Liver (tissue), 9 donors: Measurements from ENCODE around the gene CACNA1I. TPM values are rescaled to one million over a fixed set of nuclear protein-coding genes. Genes with fewer than 3 reads are reported as not detected.

Experiments used
- DNase-seq: peaks from one replicate; pipeline ENCODE4 v3.0.0-alpha.2; 2017; ENCODE audit warnings: low spot score
- H3K27ac ChIP-seq, 2 donors: one replicate each; pipeline ENCODE4 v1.7.0; 2013; ENCODE audit warnings: inconsistent platforms in 2 of 2, low read length in 2 of 2, control low read depth in 1 of 2, low read depth in 1 of 2, mild to moderate bottlenecking in 1 of 2
- H3K27me3 ChIP-seq, 4 donors: one replicate each; pipeline versions ENCODE4 v1.6.1 to v1.7.0; 2013; ENCODE audit warnings: low read length in 3 of 4, inconsistent platforms in 1 of 4, mild to moderate bottlenecking in 1 of 4, moderate library complexity in 1 of 4; ENCODE audit not compliant: control insufficient read depth in 4 of 4, insufficient read depth in 4 of 4
- H3K36me3 ChIP-seq, 4 donors: one replicate each; pipeline versions ENCODE4 v1.6.1 to v1.7.0; 2013; ENCODE audit warnings: low read length in 3 of 4, mild to moderate bottlenecking in 3 of 4, low read depth in 1 of 4, moderate library complexity in 1 of 4; ENCODE audit not compliant: control insufficient read depth in 4 of 4, insufficient read depth in 3 of 4
- H3K4me1 ChIP-seq, 4 donors: one replicate each; pipeline versions ENCODE4 v1.6.1 to v1.7.0; 2013; ENCODE audit warnings: low read length in 3 of 4, mild to moderate bottlenecking in 3 of 4, moderate library complexity in 1 of 4; ENCODE audit not compliant: control insufficient read depth in 4 of 4, insufficient read depth in 4 of 4
- H3K4me3 ChIP-seq, 3 donors: one replicate each; pipeline versions ENCODE4 v1.6.1 to v1.7.0; 2013; ENCODE audit warnings: low read length in 3 of 3, control low read depth in 1 of 3, low read depth in 1 of 3, mild to moderate bottlenecking in 1 of 3
- H3K9ac ChIP-seq, 2 donors: one replicate each; pipeline ENCODE4 v1.7.0; 2013; ENCODE audit warnings: low read length in 2 of 2, mild to moderate bottlenecking in 2 of 2, moderate library complexity in 2 of 2, control low read depth in 1 of 2, low read depth in 1 of 2
- H3K9me3 ChIP-seq, 4 donors: one replicate each; pipeline versions ENCODE4 v1.6.1 to v1.7.0; 2013; ENCODE audit warnings: low read length in 3 of 4; ENCODE audit not compliant: control insufficient read depth in 4 of 4
- ATF3 ChIP-seq: IDR thresholded peaks from 2 replicates; pipeline ENCODE4 v1.6.1; 2016; ENCODE audit warnings: antibody characterized with exemption
- CTCF ChIP-seq: fragments of 150-350 bp; IDR thresholded peaks from 2 replicates; pipeline ENCODE4 v1.5.1; 2017; ENCODE audit warnings: improper control_type of control experiment, low read depth, low read length; ENCODE audit not compliant: missing input control
- EGR1 ChIP-seq, 2 donors: IDR thresholded peaks; 2 replicates each; pipeline ENCODE4 v1.6.1; 2016 to 2018; ENCODE audit warnings: antibody characterized with exemption in 2 of 2, low read depth in 2 of 2
- FOXA1 ChIP-seq: IDR thresholded peaks from 2 replicates; pipeline ENCODE4 v1.6.1; 2016; ENCODE audit warnings: antibody characterized with exemption
- FOXA2 ChIP-seq: IDR thresholded peaks from 2 replicates; pipeline ENCODE4 v1.6.1; 2016; ENCODE audit warnings: antibody characterized with exemption
- GABPA ChIP-seq, 2 donors: IDR thresholded peaks in 1 of 2; conservative IDR thresholded peaks in 1 of 2; 2 replicates each; pipeline ENCODE4 v1.6.1; 2016; ENCODE audit warnings: antibody characterized with exemption in 2 of 2, mild to moderate bottlenecking in 1 of 2, moderate library complexity in 1 of 2
- HNF4A ChIP-seq, 2 donors: conservative IDR thresholded peaks; 2 replicates each; pipeline ENCODE4 v1.6.1; 2016; ENCODE audit warnings: antibody characterized with exemption in 2 of 2, mild to moderate bottlenecking in 2 of 2
- HNF4G ChIP-seq: IDR thresholded peaks from 2 replicates; pipeline ENCODE4 v1.6.1; 2016; ENCODE audit warnings: antibody characterized with exemption
- MAX ChIP-seq: IDR thresholded peaks from 2 replicates; pipeline ENCODE4 v1.6.1; 2016; ENCODE audit warnings: antibody characterized with exemption
- NR2F2 ChIP-seq: IDR thresholded peaks from 2 replicates; pipeline ENCODE4 v1.6.1; 2016; ENCODE audit warnings: antibody characterized with exemption
- RAD21 ChIP-seq, 2 donors: IDR thresholded peaks; 2 replicates each; pipeline ENCODE4 v1.6.1; 2016; ENCODE audit warnings: antibody characterized with exemption in 2 of 2, mild to moderate bottlenecking in 2 of 2
- REST ChIP-seq: IDR thresholded peaks from 2 replicates; pipeline ENCODE4 v1.6.1; 2016; ENCODE audit warnings: antibody characterized with exemption, mild to moderate bottlenecking
- RXRA ChIP-seq, 2 donors: IDR thresholded peaks; 2 replicates each; pipeline ENCODE4 v1.6.1; 2017 to 2018; ENCODE audit warnings: antibody characterized with exemption in 2 of 2, mild to moderate bottlenecking in 1 of 2
- SP1 ChIP-seq: IDR thresholded peaks from 2 replicates; pipeline ENCODE4 v1.6.1; 2018; ENCODE audit warnings: antibody characterized with exemption, mild to moderate bottlenecking
- TAF1 ChIP-seq: conservative IDR thresholded peaks from 2 replicates; pipeline ENCODE4 v1.6.1; 2016; ENCODE audit warnings: antibody characterized with exemption, mild to moderate bottlenecking
- YY1 ChIP-seq: IDR thresholded peaks from 2 replicates; pipeline ENCODE4 v1.6.1; 2016; ENCODE audit warnings: antibody characterized with exemption, mild to moderate bottlenecking
- ZBTB33 ChIP-seq: IDR thresholded peaks from 2 replicates; pipeline ENCODE4 v1.6.1; 2016; ENCODE audit warnings: antibody characterized with exemption
- WGBS: extraction: QIAGEN DNeasy Blood & Tissue Kit; methylation state at CpG from one replicate; pipeline ENCODE4 v1.1.7; 2013; 5-methylcytosine and 5-hydroxymethylcytosine counted together
- polyA plus RNA-seq, 2 donors: library from polyadenylated mRNA; stranded (reverse) in 1 of 2; unstranded in 1 of 2; fragments of 200-250 nt in 1 of 2; fragments of >200 nt in 1 of 2; fragmentation: Nextera tagmentation in 1 of 2; extraction: Ambion mirVana in 1 of 2; gene quantifications; one replicate each; pipeline versions ENCODE4 v1.2.1 to v1.2.3, GENCODE V29; 2013 to 2015
- total RNA-seq, 2 donors: library from RNA; depleted of rRNA; stranded (reverse); fragments of >200 nt; gene quantifications; one replicate each; pipeline ENCODE4 v1.2.3, GENCODE V29; 2014
- donor health status: healthy.
- donor health status: healthy.
- donor health status: healthy.
- donor health status: healthy.
- donor health status: healthy.

CACNA1I gene
- total and polyA plus RNA-seq, 4 donors = under 0.01 to 0.14 (median 0.01) TPM; not detected in 1

GRCh38 chr22:39705386-39705785 is 134.8 kb downstream of the CACNA1I start:
- TF ChIP-seq ZBTB33 (no peak), ATF3 (no peak), CTCF (no peak), MAX (no peak), REST (no peak), GABPA (IDR thresholded peaks at IDR 0.05 in 1 of 2, conservative IDR thresholded peaks at IDR 0.05 in 1 of 2) (no peak), EGR1 (IDR thresholded peaks at IDR 0.05; ENCODE audit: low read depth in 2 of 2) (no peak), FOXA2 (no peak), SP1 (no peak), FOXA1 (no peak), TAF1 (no peak), HNF4A (conservative IDR thresholded peaks at IDR 0.05) (no peak), YY1 (no peak), HNF4G (no peak), RAD21 (IDR thresholded peaks at IDR 0.05) (no peak), NR2F2 (no peak), RXRA (IDR thresholded peaks at IDR 0.05) (no peak)
- peaks cover 0 to 7% (median 0%) of the 10 kb centered on the region in 4 donors for H3K27me3 ChIP-seq

More at GRCh38 chr22:39705386-39705785, 134.8 kb downstream of the CACNA1I start:
- H3K4me1 ChIP-seq = no peaks in the 10 kb centered on the region
- 94% methylated on average over 12 of the region's 12 CpGs for WGBS
- H3K9ac ChIP-seq = no peak overlapping the region
- no peaks in the 10 kb centered on the region for H3K36me3 ChIP-seq
- H3K4me3 ChIP-seq = no peak overlapping the region
- no peak overlapping the region for H3K27ac ChIP-seq
- no peak for DNase-seq
- no peaks in the 10 kb centered on the region for H3K9me3 ChIP-seq
